Calu3 (cell line): ENCODE measurements around the gene RSPH1. TPM values are rescaled to one million over a fixed set of nuclear protein-coding genes. Genes with fewer than 3 reads are reported as not detected.

Source experiments
- BruUV-seq: library from RNA; stranded (reverse); fragments of 400-500 nt; replicated peaks from 2 replicates; lab custom pipeline; 2021; lab: Mats Ljungman, UMichigan
- CTCF ChIA-PET: fragments of 300-600 bp; sonication (Branson Sonifier 250); formaldehyde crosslinking; loops from one replicate; lab custom pipeline; 2022; ENCODE audit warnings: antibody characterized with exemption; lab: Charles Lee
- DNase-seq: peaks from one replicate; pipeline ENCODE4 v3.0.0; 2022
- H3K27ac Mint-ChIP-seq: one replicate; pipeline ENCODE4 v1.8.0; 2022; ENCODE audit warnings: mixed read lengths; ENCODE audit not compliant: unreplicated experiment
- H3K27me3 Mint-ChIP-seq: one replicate; pipeline ENCODE4 v1.8.0; 2022; ENCODE audit warnings: mixed read lengths; ENCODE audit not compliant: unreplicated experiment
- H3K36me3 Mint-ChIP-seq: one replicate; pipeline ENCODE4 v1.8.0; 2022; ENCODE audit warnings: mild to moderate bottlenecking, moderate library complexity, mixed read lengths; ENCODE audit not compliant: insufficient read depth, unreplicated experiment
- H3K4me1 Mint-ChIP-seq: one replicate; pipeline ENCODE4 v1.8.0; 2022; ENCODE audit warnings: mild to moderate bottlenecking, low read depth, mixed read lengths; ENCODE audit not compliant: unreplicated experiment
- H3K4me3 Mint-ChIP-seq: one replicate; pipeline ENCODE4 v1.8.0; 2022; ENCODE audit warnings: mild to moderate bottlenecking, low read depth, moderate library complexity, mixed read lengths; ENCODE audit not compliant: unreplicated experiment
- H3K9me3 Mint-ChIP-seq: one replicate; pipeline ENCODE4 v1.8.0; 2022; ENCODE audit warnings: low read depth, mixed read lengths; ENCODE audit not compliant: unreplicated experiment
- CTCF ChIP-seq: fragments of 200-600 bp; IDR thresholded peaks from one replicate; pipeline ENCODE4 v1.8.0; 2022; ENCODE audit warnings: antibody characterized with exemption; ENCODE audit not compliant: unreplicated experiment
- intact Hi-C: fragments of 100-400 bp; cut with micrococcal nuclease; formaldehyde crosslinking; loops from one replicate; pipeline ENCODE4 v1.10.0; 2022; ENCODE audit not compliant: unreplicated experiment
- total RNA-seq: library from RNA; stranded (reverse); gene quantifications from 2 replicates; pipeline ENCODE4 v1.2.3, GENCODE V29; 2022

The RSPH1 gene
- total RNA-seq, 1 experiment from 2014 or later: 2.2 TPM

- peaks cover 34% of the 10 kb centered on the region for H3K4me1 Mint-ChIP-seq
- TF ChIP-seq CTCF: no peak
- no peaks in the 10 kb centered on the region for H3K27me3 Mint-ChIP-seq
- H3K36me3 Mint-ChIP-seq: peaks cover 37% of the 10 kb centered on the region
- no TSS peak for BruUV-seq
- intact Hi-C loops: loop anchor here (5.0 kb wide), 1 partner anchor 51 kb away; no protein-coding TSS in a partner anchor
- no peak overlapping the region for H3K4me3 Mint-ChIP-seq
- no peaks in the 10 kb centered on the region for H3K9me3 Mint-ChIP-seq
- H3K27ac Mint-ChIP-seq: no peak overlapping the region
- DNase-seq: no peak
- CTCF ChIA-PET: interaction anchor here (0.7 to 0.8 kb wide), 2 partner anchors 19 to 56 kb away, joined by 3 to 4 read pairs; no protein-coding TSS in a partner anchor
Observed at GRCh38 chr21:42518215-42518614, 22.2 kb upstream of the RSPH1 start.

GRCh38 chr21:42515708-42516502 lies 19.9 kb upstream of the RSPH1 start:
- peak overlapping the region; percentile 68 for H3K4me3 Mint-ChIP-seq
- H3K9me3 Mint-ChIP-seq: no peaks in the 10 kb centered on the region
- H3K4me1 Mint-ChIP-seq: peaks cover 34% of the 10 kb centered on the region
- TF ChIP-seq CTCF: no peak
- no peaks in the 10 kb centered on the region for H3K27me3 Mint-ChIP-seq
- no peak overlapping the region for H3K27ac Mint-ChIP-seq
- BruUV-seq: no TSS peak
- CTCF ChIA-PET: no interaction called here
- peak; percentile 65 for DNase-seq
- intact Hi-C loops: loop anchor here (5.0 kb wide), 1 partner anchor 49 kb away; no protein-coding TSS in a partner anchor
- H3K36me3 Mint-ChIP-seq: peaks cover 42% of the 10 kb centered on the region

- peaks cover 42% of the 10 kb centered on the region for H3K36me3 Mint-ChIP-seq
- TF ChIP-seq CTCF: no peak
- BruUV-seq: no TSS peak
- H3K4me3 Mint-ChIP-seq: peak overlapping the region; percentile 68
- DNase-seq: no peak
- intact Hi-C loops: loop anchor here (5.0 kb wide), 1 partner anchor 48 kb away; no protein-coding TSS in a partner anchor
- peak overlapping the region; percentile 28 for H3K27ac Mint-ChIP-seq
- CTCF ChIA-PET: no interaction called here
- H3K9me3 Mint-ChIP-seq: no peaks in the 10 kb centered on the region
- no peaks in the 10 kb centered on the region for H3K27me3 Mint-ChIP-seq
- peaks cover 24% of the 10 kb centered on the region for H3K4me1 Mint-ChIP-seq
Observed at GRCh38 chr21:42514883-42515228, 18.8 kb upstream of the RSPH1 start.

GRCh38 chr21:42513985-42514882 lies 18.2 kb upstream of the RSPH1 start:
- CTCF ChIA-PET: no interaction called here
- Mint-ChIP-seq H3K27ac (peak overlapping the region; percentile 28), H3K27me3 (no peaks in the 10 kb centered on the region), H3K9me3 (no peaks in the 10 kb centered on the region), H3K4me1 (peaks cover 21% of the 10 kb centered on the region), H3K4me3 (peak overlapping the region; percentile 68), H3K36me3 (peaks cover 42% of the 10 kb centered on the region)
- no peak for TF ChIP-seq CTCF
- peak; percentile 40 for DNase-seq
- BruUV-seq: no TSS peak
- intact Hi-C loops: no loop called here
